ENCODE results near the gene VAMP2.

VAMP2 gene, protein sequence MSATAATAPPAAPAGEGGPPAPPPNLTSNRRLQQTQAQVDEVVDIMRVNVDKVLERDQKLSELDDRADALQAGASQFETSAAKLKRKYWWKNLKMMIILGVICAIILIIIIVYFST

DNA sequence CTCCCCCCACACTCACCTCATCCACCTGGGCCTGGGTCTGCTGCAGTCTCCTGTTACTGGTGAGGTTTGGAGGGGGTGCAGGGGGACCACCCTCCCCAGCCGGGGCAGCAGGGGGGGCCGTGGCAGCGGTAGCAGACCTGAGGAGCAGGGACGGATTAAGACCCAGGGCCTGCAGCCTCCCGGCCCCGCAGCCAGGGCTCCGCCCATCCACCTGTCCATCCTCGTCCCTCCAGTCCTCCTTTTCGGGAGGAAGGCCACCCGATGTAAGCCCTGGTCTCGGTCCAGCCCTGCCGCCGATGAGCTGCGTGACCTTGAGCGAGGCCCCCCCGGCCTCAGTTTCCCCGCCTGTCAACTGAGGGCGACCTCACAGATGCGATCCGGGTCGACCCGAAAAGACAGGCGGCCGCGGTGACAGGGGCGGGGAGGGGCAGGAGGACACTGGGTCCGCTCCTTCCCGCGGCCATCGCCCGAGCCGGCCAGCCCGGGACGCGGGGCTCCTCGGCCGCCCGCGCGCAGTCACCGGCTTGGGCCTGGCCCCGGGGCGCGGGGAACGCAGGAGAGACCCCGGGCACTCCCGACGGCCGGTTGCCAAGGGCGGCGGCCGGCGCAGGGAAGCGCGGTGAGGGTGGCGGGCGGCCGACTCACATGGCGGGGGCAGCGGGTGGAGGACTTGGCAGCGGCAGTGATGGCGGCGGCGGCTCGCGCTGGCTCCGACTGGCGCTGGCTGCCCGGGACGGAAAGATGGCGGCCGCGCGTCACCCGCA is at the start of gene VAMP2:
TSS of gene VAMP2 (minus strand) at position 716 of the 764 bp plus-strand sequence. CDS start at position 647, 69 bp downstream.
- peak in 10 of 14 donors; percentile 28 to 88 (median 64) for DNase-seq

GRCh38 chr17:8210761-8211458 is 48.2 kb upstream of the VAMP2 start:
- DNase-seq = no peak

DNA sequence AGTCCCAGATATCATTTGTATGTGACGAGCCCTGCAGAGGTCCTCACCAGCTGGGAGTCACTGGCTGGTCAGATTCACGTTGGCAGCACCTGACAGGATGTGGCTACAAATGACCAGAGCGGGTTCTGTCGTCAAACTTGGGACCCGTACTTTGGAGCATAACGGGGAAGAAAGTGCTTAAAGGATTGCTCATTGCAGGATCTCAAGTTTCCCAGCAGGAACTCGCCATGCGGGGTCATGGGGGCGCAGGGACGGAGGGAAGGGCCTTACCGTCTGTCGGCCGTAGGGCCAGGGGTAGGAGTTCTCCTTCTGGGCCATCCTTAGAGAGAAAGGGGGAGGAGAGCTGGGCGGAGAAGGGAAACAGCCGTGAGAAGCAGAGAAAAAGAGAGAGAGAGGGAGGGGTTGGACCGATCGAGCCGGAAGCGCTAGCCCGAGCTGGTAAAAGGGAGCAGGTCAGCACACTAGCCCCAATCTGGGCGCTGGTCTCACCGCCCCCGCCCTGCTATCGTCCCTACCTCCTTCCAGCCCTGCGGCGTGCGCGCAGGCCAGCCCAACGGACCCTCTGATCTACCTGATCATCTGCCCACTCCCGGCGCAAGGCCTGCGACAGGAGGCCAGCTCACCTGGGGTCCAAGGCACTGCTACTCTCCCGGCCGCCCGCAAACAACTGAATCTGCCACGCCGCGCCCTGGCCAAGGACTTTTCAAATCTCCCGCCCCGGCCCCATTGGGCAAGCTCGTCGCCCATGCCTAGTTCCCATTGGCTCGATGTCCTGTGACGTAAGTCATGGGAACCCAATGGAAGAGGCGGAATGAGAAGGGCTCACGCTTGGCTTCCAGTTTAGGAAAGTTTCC is 47.4 kb upstream of the VAMP2 start, which contains the start of gene AURKB:
TSS of gene AURKB (minus strand) at position 669 of the 854 bp plus-strand sequence. CDS start at position 318, 351 bp downstream.
- peak in 13 of 14 donors; percentile 47 to 81 (median 74) for DNase-seq

DNA sequence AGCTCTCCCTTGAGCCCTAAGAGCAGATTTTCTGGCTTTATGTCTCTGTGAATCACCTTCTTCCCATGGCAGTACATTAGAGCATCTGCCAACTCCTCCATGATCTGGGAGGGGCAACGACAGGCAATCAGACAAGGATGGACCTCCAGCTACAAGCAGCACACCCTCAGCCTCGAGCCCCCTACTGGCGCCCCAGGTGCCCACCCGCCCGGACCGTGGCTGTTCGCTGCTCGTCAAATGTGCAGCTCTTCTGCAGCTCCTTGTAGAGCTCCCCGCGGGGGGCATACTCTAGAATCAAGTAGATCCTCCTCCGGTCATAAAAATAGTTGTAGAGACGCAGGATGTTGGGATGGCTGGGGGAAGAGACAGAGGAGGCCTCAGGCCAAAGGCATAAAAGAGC is 43.8 kb upstream of the VAMP2 start:
- no peak for DNase-seq

DNA sequence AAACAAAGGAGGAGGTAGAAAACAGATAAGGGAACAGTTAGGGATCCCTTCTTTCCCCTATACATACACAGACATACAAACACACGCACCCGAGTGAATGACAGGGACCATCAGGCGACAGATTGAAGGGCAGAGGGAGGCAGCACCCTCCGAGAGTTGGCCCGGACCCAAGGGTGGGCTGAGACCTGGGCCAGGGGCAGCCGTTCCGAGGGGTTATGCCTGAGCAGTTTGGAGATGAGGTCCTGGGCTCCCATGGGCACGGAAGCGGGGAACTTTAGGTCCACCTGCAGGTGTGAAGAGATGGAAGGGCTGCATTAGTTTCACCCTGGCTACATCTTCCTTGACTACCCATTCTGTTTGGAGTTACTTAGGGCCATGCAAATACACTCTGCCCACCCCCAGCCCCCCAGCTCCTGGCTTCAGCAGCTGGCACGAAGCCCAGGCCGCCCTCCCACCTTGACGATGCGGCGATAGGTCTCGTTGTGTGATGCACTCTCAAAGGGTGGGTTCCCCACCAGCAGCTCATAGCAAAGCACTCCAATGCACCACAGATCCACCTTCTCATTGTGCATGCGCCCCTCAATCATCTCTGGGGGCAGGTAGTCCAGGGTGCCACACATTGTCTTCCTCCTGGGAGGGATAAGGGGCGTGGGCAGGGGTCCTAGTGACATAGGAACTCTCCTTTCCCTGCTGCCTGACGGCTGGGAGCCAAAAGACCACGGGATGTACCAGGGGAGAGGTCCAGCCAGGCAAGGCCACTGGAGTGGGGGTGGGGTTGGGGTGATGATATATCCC is 42.2 kb upstream of the VAMP2 start:
- DNase-seq = no peak

DNA sequence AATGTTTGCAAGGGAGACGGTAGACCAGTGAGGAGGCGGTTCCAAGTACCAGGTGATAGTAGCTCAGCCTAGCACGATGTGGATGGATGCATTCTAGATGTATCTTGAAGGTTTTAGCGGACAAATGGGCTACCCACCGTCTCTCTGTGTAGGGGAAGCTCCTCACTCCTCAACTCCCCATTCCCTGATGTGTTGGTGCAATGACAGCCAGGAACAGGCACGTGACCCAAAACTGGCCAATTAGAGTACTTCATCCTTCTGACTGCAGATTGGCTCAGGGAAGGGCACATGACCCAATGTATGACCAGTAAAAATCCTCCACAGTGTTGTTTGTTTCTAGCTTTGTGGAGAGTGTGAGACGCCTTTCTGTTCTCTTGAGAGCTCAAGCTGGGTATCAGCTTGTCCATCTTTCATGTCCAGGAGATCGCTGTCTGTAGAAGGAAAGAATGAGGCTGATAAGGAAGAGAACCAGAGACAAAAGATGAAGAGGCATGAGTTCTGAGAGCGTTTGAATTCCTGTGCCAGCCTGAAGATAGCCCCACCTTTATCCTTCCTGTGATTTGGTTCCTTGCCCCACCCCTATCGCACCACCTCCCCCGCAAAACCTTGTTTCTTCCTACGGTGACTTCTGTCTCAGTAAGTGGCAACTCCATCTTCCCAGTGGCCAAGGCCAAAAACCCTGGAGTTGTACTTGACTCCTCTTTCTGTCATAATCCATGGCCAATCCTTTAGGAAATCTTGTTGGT is 29.5 kb upstream of the VAMP2 start:
- peak; percentile 32 to 99 (median 90) for DNase-seq

DNA sequence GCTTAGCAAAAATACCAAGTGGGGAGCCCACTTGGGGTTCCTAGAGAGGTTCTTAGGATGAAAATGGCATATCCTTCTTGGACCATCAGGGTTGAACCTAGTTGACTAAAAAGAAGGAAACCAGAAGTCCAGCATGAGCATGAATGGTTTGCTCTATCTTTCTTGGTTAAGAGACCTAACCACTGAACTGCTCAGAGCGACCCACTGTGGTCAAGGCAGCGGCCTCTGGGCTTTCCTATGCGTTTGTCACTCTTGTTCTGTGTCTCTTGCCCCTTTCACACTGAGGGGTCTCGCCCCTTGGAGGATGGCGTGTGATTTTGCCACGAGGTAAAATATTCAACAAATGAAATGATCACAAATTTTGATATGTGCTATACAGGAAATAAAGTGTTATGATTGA is 27.8 kb upstream of the VAMP2 start:
- DNase-seq = no peak

DNA sequence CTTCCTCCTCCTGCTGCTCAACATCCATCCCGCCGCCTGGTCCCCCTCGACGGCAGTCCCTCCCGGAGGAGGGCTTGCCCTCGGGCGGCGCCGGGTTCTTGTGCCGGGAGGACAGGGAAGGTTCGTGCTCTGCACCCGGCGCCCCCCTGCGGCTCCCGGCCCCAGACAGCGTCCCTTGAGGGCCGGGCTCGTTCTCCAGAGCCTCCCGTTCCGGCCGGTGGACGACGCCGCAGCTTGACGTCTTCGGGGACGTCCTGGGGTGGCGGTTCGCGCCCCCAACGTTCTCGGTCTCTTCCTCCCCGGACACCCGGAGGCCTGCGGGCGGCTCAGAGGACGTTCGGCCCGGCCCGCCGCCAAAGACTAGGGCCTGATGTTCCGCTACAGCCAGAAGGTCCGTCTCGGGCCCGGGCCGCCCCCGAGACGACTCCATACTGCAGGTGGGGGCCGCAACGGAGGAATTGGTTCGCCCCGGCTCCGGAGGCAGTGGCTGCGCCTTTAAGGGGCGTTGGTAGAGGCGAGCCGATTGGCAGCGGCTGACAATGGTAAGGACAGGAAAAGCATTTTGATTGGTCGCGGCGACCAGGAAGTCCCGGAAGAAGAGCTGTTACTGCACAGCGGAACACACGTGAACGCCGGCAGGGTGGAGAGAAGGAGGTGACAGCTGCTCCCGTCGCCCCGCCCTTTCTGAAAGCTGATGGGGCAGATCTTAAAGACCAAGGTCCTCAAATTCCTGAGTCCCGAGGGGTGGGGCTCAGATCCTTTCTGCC is 27.1 kb upstream of the VAMP2 start, which contains the start of gene BORCS6:
TSS of gene BORCS6 (minus strand) at position 470 of the 767 bp plus-strand sequence. CDS start at position 430, 40 bp downstream.
- peak; percentile 81 to 99 (median 98) for DNase-seq

- peak in 5 of 14 donors; percentile 33 to 55 (median 48) for DNase-seq
These were observed 26.4 kb upstream of the VAMP2 start for GRCh38 chr17:8189041-8189710.

GRCh38 chr17:8188263-8188839 is 25.6 kb upstream of the VAMP2 start:
- DNase-seq = peak in 2 of 14 donors; percentile 19 to 37

DNA sequence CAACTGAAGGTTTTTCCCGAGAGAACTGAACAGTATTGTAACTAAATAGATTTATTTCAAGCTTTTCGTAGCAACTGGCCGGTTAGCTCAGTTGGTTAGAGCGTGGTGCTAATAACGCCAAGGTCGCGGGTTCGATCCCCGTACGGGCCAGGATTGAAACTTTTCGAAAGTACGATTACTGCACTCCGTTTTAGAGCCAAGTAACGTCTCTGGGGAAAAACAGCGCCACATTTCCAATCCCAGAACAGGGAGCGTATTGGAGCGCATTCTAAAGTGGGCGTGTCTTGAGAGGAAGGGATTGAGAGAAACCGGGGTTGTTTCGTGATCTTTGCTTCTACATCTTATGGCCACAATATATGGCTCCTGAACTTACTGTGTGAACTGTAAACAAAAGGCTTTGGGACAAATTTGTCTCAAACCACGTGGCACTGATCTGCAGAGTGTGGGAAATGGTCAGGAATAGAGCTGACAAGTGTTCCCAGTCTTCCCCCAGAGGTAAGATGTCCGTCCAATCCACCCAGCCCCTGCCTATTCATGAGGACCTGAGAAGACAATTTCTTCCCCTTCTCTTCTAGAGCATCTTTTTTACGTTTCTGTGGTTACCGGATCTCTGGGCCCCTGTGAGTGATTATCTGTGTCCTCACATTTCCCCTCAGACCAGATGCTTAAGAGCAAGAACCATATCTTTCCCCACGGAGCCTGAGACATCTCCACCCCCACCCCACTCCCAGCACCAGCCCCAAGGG is 24.9 kb upstream of the VAMP2 start:
- peak in 12 of 14 donors; percentile 51 to 82 (median 74) for DNase-seq

- DNase-seq = peak in 12 of 14 donors; percentile 80 to 98 (median 91)
These were observed 24.2 kb upstream of the VAMP2 start for GRCh38 chr17:8186787-8187516.

- DNase-seq = no peak
These were observed 23.7 kb upstream of the VAMP2 start for GRCh38 chr17:8186446-8186786.

DNA sequence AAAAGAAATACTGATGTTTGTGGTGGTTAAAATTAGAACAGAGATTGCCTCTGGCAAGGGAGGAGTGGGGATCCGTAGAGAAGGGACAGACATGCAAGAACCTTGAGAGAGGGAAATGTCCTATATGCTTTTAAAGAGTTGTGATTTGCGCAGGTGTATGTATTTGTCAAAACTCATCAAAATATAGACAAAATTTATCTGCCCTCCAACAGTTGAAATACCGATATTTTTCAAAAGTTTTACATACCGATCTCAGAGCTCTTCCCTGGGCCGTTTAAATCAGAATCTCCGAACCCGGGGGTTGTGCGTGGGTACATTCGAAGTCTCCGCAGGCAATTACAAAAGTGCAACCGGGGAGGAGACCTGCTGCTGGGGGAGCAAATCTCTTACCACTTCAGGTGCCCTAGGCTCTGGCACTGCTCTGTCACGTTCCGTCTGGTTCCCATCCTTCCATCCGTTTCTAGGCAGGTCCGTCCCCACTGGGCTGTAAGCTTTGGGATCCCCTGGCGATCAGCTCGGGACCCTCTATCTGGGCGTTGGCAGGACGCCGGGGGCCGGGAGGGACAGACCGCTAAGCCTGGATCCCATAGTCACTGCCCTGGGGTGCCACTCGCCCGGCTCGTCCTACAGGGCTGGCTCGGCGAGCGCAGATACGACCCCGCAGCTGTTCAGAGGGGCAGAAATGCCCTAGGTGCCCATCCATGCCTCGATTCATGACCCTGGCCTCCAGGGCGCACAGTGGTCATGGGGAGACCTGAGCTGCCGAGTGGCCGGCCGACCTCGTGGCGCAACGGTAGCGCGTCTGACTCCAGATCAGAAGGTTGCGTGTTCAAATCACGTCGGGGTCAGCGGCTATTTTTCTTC is 23.1 kb upstream of the VAMP2 start:
- DNase-seq = peak in 12 of 14 donors; percentile 68 to 87 (median 82)

- no peak for DNase-seq
These were observed 14.4 kb upstream of the VAMP2 start for GRCh38 chr17:8176998-8177731.

Measured in C1 segment of cervical spinal cord (tissue), 14 donors.